OCI-LY3 (cell line): ENCODE results near the gene OTOGL.

Source experiments
- CTCF ChIP-seq: fragments of 200-600, 300-600 bp; sonication (generic); IDR thresholded peaks from 2 replicates; pipeline ENCODE4 v1.5.1; 2014; ENCODE audit warnings: antibody characterized with exemption, low read length, low read depth
- EZH2phosphoT487 ChIP-seq: fragments of 200-600 bp; shearing (Covaris generic); IDR thresholded peaks from 2 replicates; pipeline ENCODE4 v1.6.1; 2018; ENCODE audit warnings: antibody characterized with exemption, mixed run types, low read depth

- TF ChIP-seq CTCF, result no peak
- TF ChIP-seq EZH2phosphoT487, result no peak
Measured at GRCh38 chr12:80173083-80173864, 73.9 kb downstream of the OTOGL start.
